ENCODE results near the gene PLD6.
"Not testable (repeated sequence)": the region's sequence is repeated elsewhere in the genome, so short reads cannot be mapped to it uniquely, and the experiment has no call there.

Gene PLD6

GRCh38 chr17:17200831-17201230, 5.3 kb downstream of the PLD6 start:
- no peak overlapping the region for H3K4me3 ChIP-seq (replicated peaks; ENCODE audit: low read depth, low read length)
- DNase-seq (ENCODE audit: low read depth): no peak
- TF ChIP-seq, protein P1, sequence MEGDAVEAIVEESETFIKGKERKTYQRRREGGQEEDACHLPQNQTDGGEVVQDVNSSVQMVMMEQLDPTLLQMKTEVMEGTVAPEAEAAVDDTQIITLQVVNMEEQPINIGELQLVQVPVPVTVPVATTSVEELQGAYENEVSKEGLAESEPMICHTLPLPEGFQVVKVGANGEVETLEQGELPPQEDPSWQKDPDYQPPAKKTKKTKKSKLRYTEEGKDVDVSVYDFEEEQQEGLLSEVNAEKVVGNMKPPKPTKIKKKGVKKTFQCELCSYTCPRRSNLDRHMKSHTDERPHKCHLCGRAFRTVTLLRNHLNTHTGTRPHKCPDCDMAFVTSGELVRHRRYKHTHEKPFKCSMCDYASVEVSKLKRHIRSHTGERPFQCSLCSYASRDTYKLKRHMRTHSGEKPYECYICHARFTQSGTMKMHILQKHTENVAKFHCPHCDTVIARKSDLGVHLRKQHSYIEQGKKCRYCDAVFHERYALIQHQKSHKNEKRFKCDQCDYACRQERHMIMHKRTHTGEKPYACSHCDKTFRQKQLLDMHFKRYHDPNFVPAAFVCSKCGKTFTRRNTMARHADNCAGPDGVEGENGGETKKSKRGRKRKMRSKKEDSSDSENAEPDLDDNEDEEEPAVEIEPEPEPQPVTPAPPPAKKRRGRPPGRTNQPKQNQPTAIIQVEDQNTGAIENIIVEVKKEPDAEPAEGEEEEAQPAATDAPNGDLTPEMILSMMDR (IDR thresholded peaks at IDR 0.05; ENCODE audit: low read length, missing control alignments): no peak

- TF ChIP-seq, protein P1 (IDR thresholded peaks at IDR 0.05; ENCODE audit: low read length, missing control alignments): no peak
- no peak overlapping the region for H3K4me3 ChIP-seq (replicated peaks; ENCODE audit: low read depth, low read length)
- DNase-seq (ENCODE audit: low read depth): no peak
Observed at GRCh38 chr17:17200311-17200710, 5.8 kb downstream of the PLD6 start.

DNA sequence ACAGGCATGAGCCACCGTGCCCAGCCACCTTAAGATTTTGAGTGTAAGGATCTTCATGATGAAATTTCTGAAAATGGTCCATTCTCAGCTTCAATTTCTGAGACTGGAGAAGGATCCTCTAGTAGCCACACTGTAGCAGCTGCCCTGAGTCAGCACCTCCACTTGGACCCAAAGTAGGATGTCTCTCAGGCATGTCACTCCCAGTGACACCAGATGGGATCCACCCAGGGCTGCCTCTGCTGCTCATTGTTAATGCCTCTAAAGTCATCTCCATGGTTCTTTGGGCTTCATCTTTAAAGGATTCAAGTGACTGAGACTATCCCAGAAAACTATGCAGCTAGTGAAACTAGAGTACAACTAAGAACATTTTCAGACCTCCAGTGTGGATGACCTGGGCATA, 7.9 kb downstream of the PLD6 start:
- no peak for DNase-seq (ENCODE audit: low read depth)
- H3K4me3 ChIP-seq (replicated peaks; ENCODE audit: low read depth, low read length): no peak overlapping the region
- TF ChIP-seq, protein P1 (IDR thresholded peaks at IDR 0.05; ENCODE audit: low read length, missing control alignments): no peak

GRCh38 chr17:17196776-17197175, 9.4 kb downstream of the PLD6 start:
- no peak for DNase-seq (ENCODE audit: low read depth)
- H3K4me3 ChIP-seq (replicated peaks; ENCODE audit: low read depth, low read length): no peak overlapping the region
- TF ChIP-seq, protein P1 (IDR thresholded peaks at IDR 0.05; ENCODE audit: low read length, missing control alignments): no peak

DNA sequence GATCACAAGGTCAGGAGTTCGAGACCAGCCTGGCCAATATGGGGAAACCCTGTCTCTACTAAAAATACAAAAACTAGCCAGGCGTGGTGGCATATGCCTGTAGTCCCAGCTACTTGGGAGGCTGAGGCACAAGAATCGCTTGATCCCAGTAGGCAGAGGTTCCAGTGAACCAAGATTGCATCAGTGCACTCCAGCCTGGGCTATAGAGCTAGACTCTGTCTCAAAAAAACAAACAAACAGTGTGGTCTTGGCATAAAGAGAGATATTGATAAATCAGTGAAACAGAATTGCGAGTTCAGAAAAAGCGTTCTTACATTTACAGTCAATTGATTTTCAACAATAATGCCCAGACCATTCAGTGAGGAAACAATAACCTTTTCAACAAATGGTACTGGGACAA, 10.7 kb downstream of the PLD6 start:
- not testable (repeated sequence) for DNase-seq (ENCODE audit: low read depth); H3K4me3 ChIP-seq (replicated peaks; ENCODE audit: low read depth, low read length)

GRCh38 chr17:17191961-17192381, 14.2 kb downstream of the PLD6 start:
- TF ChIP-seq, protein P1 (IDR thresholded peaks at IDR 0.05; ENCODE audit: low read length, missing control alignments): no peak
- DNase-seq (ENCODE audit: low read depth): no peak

DNA sequence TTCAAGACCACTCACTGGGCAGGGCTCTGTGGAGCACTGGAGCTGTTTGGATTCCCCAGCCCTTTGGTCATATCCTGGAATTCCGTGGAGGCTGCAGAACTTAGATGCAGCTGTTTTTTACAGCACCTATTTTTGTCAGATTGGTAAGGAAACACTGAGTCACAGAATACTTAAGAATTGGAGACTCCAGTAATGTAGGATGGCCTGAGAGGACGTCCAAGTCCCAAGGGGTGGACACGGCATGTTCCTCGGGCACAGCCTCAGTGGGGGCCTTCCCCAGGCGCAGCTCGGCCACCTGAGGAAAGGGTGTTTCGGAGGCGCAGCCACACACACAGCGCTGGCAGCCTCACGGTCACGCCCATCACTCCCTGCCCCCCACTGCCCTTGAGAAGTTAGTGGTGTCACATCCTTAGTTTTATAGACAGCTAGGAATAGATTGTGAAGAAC, 14.8 kb downstream of the PLD6 start:
- DNase-seq (ENCODE audit: low read depth): peak; percentile 76
- TF ChIP-seq, protein P1 (IDR thresholded peaks at IDR 0.05; ENCODE audit: low read length, missing control alignments): no peak

More at GRCh38 chr17:17191961-17192381, 14.2 kb downstream of the PLD6 start:
- H3K4me3 ChIP-seq (replicated peaks; ENCODE audit: low read depth, low read length): no peak overlapping the region

More for the DNA sequence above, 14.8 kb downstream of the PLD6 start:
- no peak overlapping the region for H3K4me3 ChIP-seq (replicated peaks; ENCODE audit: low read depth, low read length)

Measured in fibroblast of pulmonary artery (primary cell).